ENCODE results near the gene DGKZ.
A peak's percentile ranks its signal among the peaks of the same experiment; 100 is the strongest.
"Not testable (repeated sequence)": the region's sequence is repeated elsewhere in the genome, so short reads cannot be mapped to it uniquely, and the experiment has no call there.

Gene DGKZ

GRCh38 chr11:46346886-46347636 lies at the start of gene DGKZ:
TSS of gene DGKZ (plus strand) at chr11:46347463. CDS start at chr11:46347660, 197 bp downstream.
- DNase-seq, result no peak

GRCh38 chr11:46298699-46299433 lies 48.4 kb upstream of the DGKZ start:
- no peak for DNase-seq

- DNase-seq, result no peak
Observed at GRCh38 chr11:46299451-46299961, 47.8 kb upstream of the DGKZ start.

- DNase-seq, result no peak
Observed at GRCh38 chr11:46300270-46300669, 47.0 kb upstream of the DGKZ start.

- DNase-seq, result no peak
Observed at GRCh38 chr11:46302866-46303265, 44.4 kb upstream of the DGKZ start.

DNA sequence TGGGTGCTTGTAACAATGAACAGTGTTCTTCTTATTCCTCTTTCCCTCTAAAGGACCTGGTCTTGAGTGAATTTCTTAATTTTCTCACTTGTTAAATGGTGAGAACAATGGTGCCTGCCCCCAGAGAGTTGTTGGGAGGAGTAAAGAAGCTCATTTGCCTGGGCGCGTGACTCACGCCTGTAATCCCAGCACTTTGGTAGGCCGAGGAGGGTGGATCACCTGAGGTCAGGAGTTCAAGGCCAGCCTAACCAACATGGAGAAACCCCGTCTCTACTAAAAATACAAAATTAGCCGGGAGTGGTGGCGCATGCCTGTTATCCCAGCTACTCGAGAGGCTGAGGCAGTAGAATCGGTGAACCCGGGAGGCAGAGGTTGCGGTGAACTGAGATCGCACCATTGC lies 43.2 kb upstream of the DGKZ start:
- DNase-seq, result not testable (repeated sequence)

GRCh38 chr11:46304605-46305179 lies 42.6 kb upstream of the DGKZ start:
- DNase-seq, result no peak

GRCh38 chr11:46305295-46305694 lies 42.0 kb upstream of the DGKZ start:
- peak; percentile 5 for DNase-seq

- DNase-seq, result no peak
Observed at GRCh38 chr11:46306296-46306853, 40.9 kb upstream of the DGKZ start.

GRCh38 chr11:46307369-46307768 lies 39.9 kb upstream of the DGKZ start:
- no peak for DNase-seq

DNA sequence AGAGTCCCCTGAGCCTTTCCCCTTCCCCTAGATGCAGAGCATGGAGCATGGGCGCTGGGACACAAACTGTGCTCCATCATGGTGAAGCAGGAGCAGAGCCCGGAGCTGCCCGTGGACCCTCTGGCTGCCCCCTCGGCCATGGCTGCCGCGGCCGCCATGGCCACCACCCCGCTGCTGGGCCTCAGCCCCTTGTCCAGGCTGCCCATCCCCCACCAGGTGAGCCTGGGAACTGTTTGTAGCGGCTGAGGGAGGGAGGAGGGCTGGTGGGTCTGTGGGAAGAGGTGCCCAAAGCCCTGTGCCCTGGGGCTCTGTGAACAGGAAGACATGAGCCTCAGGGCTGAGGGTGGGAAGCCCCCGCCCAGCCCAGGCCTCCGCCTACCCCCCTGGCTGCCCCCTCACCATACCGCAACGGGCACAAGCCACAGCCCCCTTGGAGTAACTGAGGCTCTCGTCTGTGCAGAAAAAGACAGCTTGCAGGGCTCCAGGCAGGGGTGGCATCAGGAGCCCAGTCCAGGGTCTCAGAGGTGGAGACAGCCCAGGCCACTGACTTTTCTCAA lies 39.4 kb upstream of the DGKZ start:
- no peak for DNase-seq

- no peak for DNase-seq
Observed at GRCh38 chr11:46308631-46309419, 38.4 kb upstream of the DGKZ start.

GRCh38 chr11:46309814-46310259 lies 37.4 kb upstream of the DGKZ start:
- DNase-seq, result no peak

DNA sequence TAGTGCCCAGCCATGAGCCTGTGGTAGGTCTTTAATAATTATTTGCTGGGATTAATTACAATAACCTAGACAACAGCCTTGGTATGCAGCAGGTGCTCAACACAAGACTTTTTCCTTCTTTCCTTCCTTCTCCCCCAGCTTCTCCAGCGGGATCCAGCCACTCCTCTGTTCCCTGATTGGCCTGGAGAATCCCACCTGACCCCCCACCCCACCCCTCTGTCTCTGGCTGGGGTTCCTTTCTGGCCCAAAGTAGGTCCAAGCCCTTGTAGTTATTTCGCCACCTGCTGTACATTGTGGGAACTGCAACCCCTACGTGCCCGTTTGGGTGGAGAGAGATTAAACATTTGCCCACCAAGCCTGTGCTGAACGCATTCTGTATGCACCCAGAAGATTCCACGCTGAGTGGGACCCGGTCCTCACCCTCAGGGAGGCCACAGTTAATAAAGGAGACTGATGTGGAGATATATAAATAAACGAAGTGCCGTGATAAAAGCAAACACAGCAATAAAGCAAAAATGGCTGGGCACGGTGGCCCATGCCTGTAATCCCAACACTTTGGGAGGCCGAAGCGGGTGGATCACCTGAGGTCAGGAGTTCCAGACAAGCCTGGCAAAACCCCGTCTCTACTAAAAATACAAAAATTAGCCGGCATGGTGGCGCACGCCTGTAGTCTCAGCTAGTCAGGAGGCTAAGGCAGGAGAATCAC lies 32.1 kb upstream of the DGKZ start:
- DNase-seq, result no peak

- no peak for DNase-seq
Observed at GRCh38 chr11:46315783-46316563, 31.3 kb upstream of the DGKZ start.

GRCh38 chr11:46319074-46319453 lies 28.2 kb upstream of the DGKZ start:
- DNase-seq, result no peak

- no peak for DNase-seq
Observed at GRCh38 chr11:46321757-46322156, 25.5 kb upstream of the DGKZ start.

DNA sequence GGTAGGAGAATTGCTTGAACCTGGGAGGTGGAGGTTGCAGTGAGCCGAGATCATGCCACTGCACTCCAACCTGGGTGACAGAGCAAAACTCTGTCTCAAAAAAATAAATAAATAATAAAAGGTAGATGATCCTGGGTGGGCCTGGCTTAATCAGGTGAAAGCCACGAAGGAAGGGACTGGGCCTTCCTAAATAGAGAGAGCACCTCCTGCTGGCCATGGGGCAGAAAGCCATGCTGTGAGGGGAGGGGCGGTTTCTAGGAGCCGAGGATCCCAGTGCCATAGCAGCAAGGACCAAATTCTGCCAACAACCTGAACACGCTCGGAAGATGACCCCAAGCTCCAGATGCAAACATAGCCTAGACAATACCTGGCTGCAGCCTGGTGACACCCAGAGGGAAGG lies 24.5 kb upstream of the DGKZ start:
- DNase-seq, result no peak

- no peak for DNase-seq
Observed at GRCh38 chr11:46326813-46327416, 20.3 kb upstream of the DGKZ start.

GRCh38 chr11:46327829-46328228 lies 19.4 kb upstream of the DGKZ start:
- no peak for DNase-seq

Measured in NCI-H510A treated with DMSO at 0.1 percent for 48 hours (cell line).